Upper lobe of right lung (tissue), 1 donor: ENCODE results near the gene SRSF5. TPM values are rescaled to one million over a fixed set of nuclear protein-coding genes. Genes with fewer than 3 reads are reported as not detected.

Source experiments
- ATAC-seq: fragments of 200-7000 bp; cut with Tn5 transposase; one replicate; pipeline ENCODE4 v1.9.1; 2020; ENCODE audit warnings: mild to moderate bottlenecking, moderate library complexity
- DNase-seq: peaks from one replicate; pipeline ENCODE4 v3.0.0-alpha.2; 2020
- H3K27ac ChIP-seq: fragments of 200-600 bp; one replicate; pipeline ENCODE4 v1.8.0; 2022
- H3K27me3 ChIP-seq: fragments of 200-600 bp; one replicate; pipeline ENCODE4 v1.8.0; 2022; ENCODE audit warnings: mild to moderate bottlenecking
- H3K36me3 ChIP-seq: fragments of 200-600 bp; one replicate; pipeline ENCODE4 v1.8.0; 2022
- H3K4me1 ChIP-seq: fragments of 200-600 bp; one replicate; pipeline ENCODE4 v1.8.0; 2022
- H3K4me3 ChIP-seq: fragments of 200-600 bp; one replicate; pipeline ENCODE4 v1.8.0; 2022; ENCODE audit warnings: mild to moderate bottlenecking
- H3K9me3 ChIP-seq: fragments of 200-600 bp; one replicate; pipeline ENCODE4 v1.8.0; 2022
- intact Hi-C: fragments of 100-400 bp; cut with DNase I; formaldehyde crosslinking; loops from one replicate; pipeline ENCODE4 v1.11.0; 2022
- total RNA-seq: library from RNA; stranded (reverse); fragmentation: NEBNext Ultra II Directional; extraction: Animal tissue kit (Norgen Biotek cat#: 25700); gene quantifications from one replicate; pipeline ENCODE4 v1.2.1, GENCODE V29; 2021
- TF ChIP-seq, protein P1 (sequence below): fragments of 200-600 bp; IDR thresholded peaks from one replicate; pipeline ENCODE4 v1.8.0; 2022; ENCODE audit warnings: antibody characterized with exemption
- donor health status: DM: no; HTN: yes; CAD: no; lungs with severe emphysema.

The SRSF5 gene
- total RNA-seq, 1 donor from 2014 or later, result 287 TPM

DNA sequence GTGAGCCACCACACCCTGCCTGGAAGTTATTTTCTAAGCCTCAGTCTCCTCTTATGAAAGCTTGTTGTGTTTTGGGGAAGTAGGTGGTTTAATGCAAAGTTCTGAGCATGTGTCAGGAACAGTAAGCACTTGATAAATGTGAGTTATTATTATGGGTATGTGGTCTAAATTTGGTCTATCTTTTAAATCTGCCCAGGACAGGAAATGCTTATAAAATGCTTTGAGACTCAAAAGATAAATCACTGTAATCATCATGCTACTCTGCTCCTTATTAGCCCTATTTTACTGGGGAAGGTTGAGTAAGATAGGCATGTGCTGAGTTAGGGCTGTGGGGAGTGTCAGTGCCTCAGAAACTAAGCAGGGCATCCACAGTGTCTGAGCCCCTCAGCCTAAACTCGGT is 13.1 kb upstream of the SRSF5 start:
- no peaks in the 10 kb centered on the region for H3K4me1 ChIP-seq
- no peaks in the 10 kb centered on the region for H3K36me3 ChIP-seq
- DNase-seq, result no peak
- H3K4me3 ChIP-seq, result no peak overlapping the region
- peak; percentile 28 for ATAC-seq
- no peaks in the 10 kb centered on the region for H3K9me3 ChIP-seq
- no peak overlapping the region for H3K27ac ChIP-seq
- intact Hi-C loops, result no loop called here
- TF ChIP-seq, protein P1, sequence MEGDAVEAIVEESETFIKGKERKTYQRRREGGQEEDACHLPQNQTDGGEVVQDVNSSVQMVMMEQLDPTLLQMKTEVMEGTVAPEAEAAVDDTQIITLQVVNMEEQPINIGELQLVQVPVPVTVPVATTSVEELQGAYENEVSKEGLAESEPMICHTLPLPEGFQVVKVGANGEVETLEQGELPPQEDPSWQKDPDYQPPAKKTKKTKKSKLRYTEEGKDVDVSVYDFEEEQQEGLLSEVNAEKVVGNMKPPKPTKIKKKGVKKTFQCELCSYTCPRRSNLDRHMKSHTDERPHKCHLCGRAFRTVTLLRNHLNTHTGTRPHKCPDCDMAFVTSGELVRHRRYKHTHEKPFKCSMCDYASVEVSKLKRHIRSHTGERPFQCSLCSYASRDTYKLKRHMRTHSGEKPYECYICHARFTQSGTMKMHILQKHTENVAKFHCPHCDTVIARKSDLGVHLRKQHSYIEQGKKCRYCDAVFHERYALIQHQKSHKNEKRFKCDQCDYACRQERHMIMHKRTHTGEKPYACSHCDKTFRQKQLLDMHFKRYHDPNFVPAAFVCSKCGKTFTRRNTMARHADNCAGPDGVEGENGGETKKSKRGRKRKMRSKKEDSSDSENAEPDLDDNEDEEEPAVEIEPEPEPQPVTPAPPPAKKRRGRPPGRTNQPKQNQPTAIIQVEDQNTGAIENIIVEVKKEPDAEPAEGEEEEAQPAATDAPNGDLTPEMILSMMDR, result no peak
- H3K27me3 ChIP-seq, result no peaks in the 10 kb centered on the region

DNA sequence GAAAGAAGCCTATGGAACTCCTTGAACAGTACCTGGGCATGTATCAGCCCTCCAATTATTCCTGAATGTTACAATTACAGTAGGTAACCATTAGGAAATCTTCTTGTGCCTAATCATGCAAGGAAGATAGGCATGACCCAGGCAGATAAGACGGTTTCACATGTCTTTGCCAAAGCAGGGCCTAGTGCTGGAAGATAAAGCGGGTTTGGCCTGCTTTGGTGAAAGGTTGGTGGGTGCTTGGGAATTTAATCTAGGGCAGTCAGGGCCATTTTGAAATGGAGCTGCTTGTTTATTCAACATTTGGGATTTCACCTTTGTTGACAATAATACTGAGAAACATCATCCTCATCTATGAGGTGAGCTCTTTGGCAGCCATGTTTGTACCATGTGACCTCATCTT is 12.5 kb upstream of the SRSF5 start:
- H3K36me3 ChIP-seq, result no peaks in the 10 kb centered on the region
- H3K4me3 ChIP-seq, result no peak overlapping the region
- no peaks in the 10 kb centered on the region for H3K9me3 ChIP-seq
- no peak for DNase-seq
- H3K4me1 ChIP-seq, result no peaks in the 10 kb centered on the region
- TF ChIP-seq, protein P1, result no peak
- no peaks in the 10 kb centered on the region for H3K27me3 ChIP-seq
- intact Hi-C loops, result no loop called here
- H3K27ac ChIP-seq, result no peak overlapping the region
- ATAC-seq, result no peak

DNA sequence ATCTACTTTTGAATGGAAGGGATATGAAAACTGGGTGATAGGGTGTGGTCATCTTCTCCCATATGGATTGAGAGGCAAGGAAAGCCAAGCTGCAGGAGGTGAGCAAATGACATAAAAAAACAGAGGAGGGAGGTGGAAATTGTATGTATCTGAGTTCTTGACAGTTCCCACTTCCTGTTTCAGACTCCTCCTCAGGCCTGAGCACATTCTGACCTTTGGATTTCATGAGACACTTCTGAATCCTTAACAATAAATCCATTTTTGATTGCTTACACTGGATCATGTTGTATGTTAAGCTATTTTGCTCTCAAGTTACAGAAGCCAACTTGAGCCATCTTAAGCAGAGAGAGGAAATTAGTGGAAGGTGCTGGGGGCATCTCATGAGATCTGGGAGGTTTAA is 11.6 kb upstream of the SRSF5 start:
- Histone ChIP-seq H3K27me3 (no peaks in the 10 kb centered on the region), H3K4me3 (no peak overlapping the region), H3K36me3 (no peaks in the 10 kb centered on the region), H3K27ac (no peak overlapping the region), H3K9me3 (no peaks in the 10 kb centered on the region), H3K4me1 (no peaks in the 10 kb centered on the region)
- TF ChIP-seq, protein P1, result no peak
- intact Hi-C loops, result no loop called here
- ATAC-seq, result peak; percentile 55
- no peak for DNase-seq

DNA sequence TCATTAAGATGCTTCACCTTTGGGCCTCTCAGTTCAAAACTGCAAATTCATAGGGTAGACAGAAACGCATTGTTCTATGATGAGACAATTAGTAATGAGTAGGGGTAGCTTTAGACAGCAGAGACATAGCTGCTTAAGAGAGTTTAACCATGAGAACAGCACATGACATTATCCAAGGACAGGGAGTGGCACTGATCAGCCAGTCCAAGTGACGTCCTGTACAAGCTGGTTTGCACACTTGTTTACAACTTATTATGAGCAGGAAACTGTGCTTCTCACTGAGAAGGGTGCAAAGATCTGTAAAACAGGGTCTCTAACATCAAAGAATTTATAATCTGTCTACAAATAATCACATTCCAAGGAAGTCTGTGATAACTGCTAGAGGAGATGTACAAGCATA is 11.2 kb upstream of the SRSF5 start:
- Histone ChIP-seq H3K36me3 (no peaks in the 10 kb centered on the region), H3K27me3 (no peaks in the 10 kb centered on the region), H3K9me3 (no peaks in the 10 kb centered on the region), H3K27ac (no peak overlapping the region), H3K4me3 (no peak overlapping the region), H3K4me1 (no peaks in the 10 kb centered on the region)
- intact Hi-C loops, result no loop called here
- TF ChIP-seq, protein P1, result no peak
- ATAC-seq (peak; percentile 30), DNase-seq (no peak)

DNA sequence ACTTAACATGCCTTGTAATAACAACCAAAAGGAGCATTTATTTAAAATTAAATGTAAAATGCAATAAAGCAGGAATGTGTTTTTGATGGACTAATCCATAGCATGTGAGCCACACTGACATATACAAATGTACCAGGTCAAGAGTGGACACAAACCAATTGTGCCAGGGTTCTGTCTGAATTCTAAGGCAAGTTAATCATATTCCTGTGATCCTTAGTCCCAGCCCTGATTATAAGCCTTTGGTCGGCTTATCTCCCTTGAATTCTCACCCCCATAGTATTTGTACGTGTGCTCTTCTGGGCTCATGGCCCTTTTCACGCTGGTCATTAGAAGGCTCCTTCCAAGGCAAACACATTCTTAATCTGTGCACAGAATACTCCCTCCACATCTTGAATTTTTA is 10.6 kb upstream of the SRSF5 start:
- Histone ChIP-seq H3K9me3 (no peaks in the 10 kb centered on the region), H3K27ac (no peak overlapping the region), H3K4me1 (no peaks in the 10 kb centered on the region), H3K27me3 (no peaks in the 10 kb centered on the region), H3K4me3 (no peak overlapping the region), H3K36me3 (no peaks in the 10 kb centered on the region)
- intact Hi-C loops, result no loop called here
- TF ChIP-seq, protein P1, result no peak
- ATAC-seq, result no peak
- no peak for DNase-seq

DNA sequence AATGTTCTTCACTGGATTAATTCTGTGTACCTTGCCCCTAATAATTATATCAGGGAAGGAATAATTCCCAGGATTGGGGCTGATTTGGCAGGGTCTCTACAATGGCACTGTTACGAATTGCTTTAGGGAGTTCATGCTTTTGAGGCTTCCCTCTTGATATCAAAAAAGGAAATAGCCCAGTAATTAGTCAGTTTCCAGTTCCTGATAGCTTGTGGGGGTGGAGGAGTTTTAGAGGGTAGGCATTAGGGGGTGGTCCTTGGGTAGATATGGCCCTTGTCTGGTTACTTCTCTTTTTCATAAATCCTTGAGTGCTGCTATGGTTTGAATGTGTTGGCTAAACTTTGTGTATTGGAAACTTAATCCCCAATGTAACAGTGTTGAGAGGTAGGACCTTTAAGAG is 6.1 kb upstream of the SRSF5 start:
- ATAC-seq (no peak), DNase-seq (no peak)
- Histone ChIP-seq H3K4me3 (no peak overlapping the region), H3K27ac (no peak overlapping the region), H3K36me3 (no peaks in the 10 kb centered on the region), H3K4me1 (no peaks in the 10 kb centered on the region), H3K9me3 (no peaks in the 10 kb centered on the region), H3K27me3 (no peaks in the 10 kb centered on the region)
- TF ChIP-seq, protein P1, result no peak
- intact Hi-C loops, result no loop called here
